Right renal pelvis (tissue), 4 donors: ENCODE measurements around the gene BRD2. TPM values are rescaled to one million over a fixed set of nuclear protein-coding genes. Genes with fewer than 3 reads are reported as not detected.

Source experiments
- DNase-seq, 4 donors: peaks; one replicate each; pipeline ENCODE4 v3.0.0-alpha.2; 2013; ENCODE audit warnings: low read depth in 4 of 4, low spot score in 3 of 4, missing footprints in 1 of 4
- polyA plus RNA-seq, 4 donors: library from polyadenylated mRNA; unstranded; fragments of 120-200 nt; gene quantifications; one replicate each; pipeline ENCODE4 v1.2.1, GENCODE V29; 2013; ENCODE audit not compliant: insufficient read length in 4 of 4

The BRD2 gene
- polyA plus RNA-seq, 4 donors, result 308 to 347 (median 326) TPM

GRCh38 chr6:32947552-32948465 is 20.6 kb upstream of the BRD2 start:
- DNase-seq, result peak in 2 of 4 donors; percentile 57 to 65

- no peak for DNase-seq
Observed at GRCh38 chr6:32949113-32949512, 19.3 kb upstream of the BRD2 start.

GRCh38 chr6:32950010-32950409 is 18.4 kb upstream of the BRD2 start:
- DNase-seq, result no peak

GRCh38 chr6:32950449-32950848 is 17.9 kb upstream of the BRD2 start:
- no peak for DNase-seq

GRCh38 chr6:32952817-32953739 is 15.3 kb upstream of the BRD2 start, which contains the start of gene HLA-DMA:
Gene HLA-DMA (minus strand): TSS chr6:32953097. CDS start chr6:32953036, 61 bp downstream.
- peak in 2 of 4 donors; percentile 62 to 65 for DNase-seq

- DNase-seq, result no peak
Observed at GRCh38 chr6:32953775-32954174, 14.6 kb upstream of the BRD2 start.

GRCh38 chr6:32954267-32954666 is 14.1 kb upstream of the BRD2 start:
- DNase-seq, result no peak

- DNase-seq, result no peak
Observed at GRCh38 chr6:32954986-32955802, 13.2 kb upstream of the BRD2 start.

- no peak for DNase-seq
Observed at GRCh38 chr6:32956176-32956575, 12.2 kb upstream of the BRD2 start.

GRCh38 chr6:32960563-32960962 is 7.8 kb upstream of the BRD2 start:
- no peak for DNase-seq

GRCh38 chr6:32962213-32962826 is 6.1 kb upstream of the BRD2 start:
- DNase-seq, result no peak

- no peak for DNase-seq
Observed at GRCh38 chr6:32963866-32964265, 4.5 kb upstream of the BRD2 start.

GRCh38 chr6:32964776-32965175 is 3.6 kb upstream of the BRD2 start:
- DNase-seq, result no peak

- peak in 1 of 4 donors; percentile 38 for DNase-seq
Observed at GRCh38 chr6:32967151-32968091, 973 bp upstream of the BRD2 start.

- peak in 2 of 4 donors; percentile 60 to 71 for DNase-seq
Observed at GRCh38 chr6:32968867-32969684, 682 bp downstream of the BRD2 start.

GRCh38 chr6:32969685-32970412 is 1.5 kb downstream of the BRD2 start:
- DNase-seq, result peak; percentile 77 to 92 (median 86)
